HCT116 (cell line): ENCODE data around the gene SNRNP70. TPM values are rescaled to one million over a fixed set of nuclear protein-coding genes. Genes with fewer than 3 reads are reported as not detected.
"Not testable (repeated sequence)": the region's sequence is repeated elsewhere in the genome, so short reads cannot be mapped to it uniquely, and the experiment has no call there.

Experiments used
- ATAC-seq: fragments of 200-7000 bp; cut with Tn5 transposase; 2 replicates; pipeline ENCODE4 v1.9.1; 2020; ENCODE audit warnings: mild to moderate bottlenecking, moderate library complexity
- BruUV-seq: library from RNA; stranded (reverse); fragments of 400-500 nt; replicated peaks from 2 replicates; lab custom pipeline; 2021; lab: Mats Ljungman, UMichigan
- CTCF ChIA-PET: fragments of 300-600 bp; sonication (Branson Sonifier 250); formaldehyde crosslinking; loops from one replicate; lab custom pipeline; 2021; ENCODE audit warnings: antibody characterized with exemption; lab: Charles Lee
- POLR2A ChIA-PET: fragments of 300-600, 350-600 bp; sonication (Branson Sonifier 250); formaldehyde crosslinking; loops from one replicate; lab custom pipeline; 2021; ENCODE audit warnings: antibody characterized with exemption; lab: Charles Lee
- RAD21 ChIA-PET, 2 experiments: fragments of 300-600 bp; sonication (Branson Sonifier 250); formaldehyde crosslinking; loops; one replicate each; lab custom pipeline; 2023; ENCODE audit warnings: low total read pairs in 2 of 2; ENCODE audit not compliant: uncharacterized antibody in 2 of 2, unreplicated experiment in 2 of 2, low non-redundant PET in 1 of 2; lab: Charles Lee
- DNase-seq: peaks from one replicate; pipeline ENCODE4 v3.0.0-alpha.2; 2010; ENCODE audit warnings: low read depth, low spot score
- H2AFZ ChIP-seq: fragments of 200-600 bp; shearing (Covaris generic), sonication (generic); 2 replicates; pipeline ENCODE4 v1.6.1; 2017; ENCODE audit warnings: low read depth, mixed run types, mixed read lengths, antibody characterized with exemption, low read length; ENCODE audit not compliant: poor library complexity, severe bottlenecking
- H3K27ac ChIP-seq: 2 replicates; pipeline ENCODE4 v1.5.1; 2012; ENCODE audit warnings: low read depth, low read length
- H3K27me3 ChIP-seq: fragments of 200-600 bp; sonication (generic); 2 replicates; pipeline ENCODE4 v1.6.1; 2016; ENCODE audit warnings: mixed run types, low read length, mixed read lengths; ENCODE audit not compliant: insufficient read depth
- H3K36me3 ChIP-seq, 2 experiments: fragments of 200-500 bp in 1 of 2; fragments of 200-600 bp in 1 of 2; sonication (Bioruptor generic) in 1 of 2; sonication (generic) in 1 of 2; 2 replicates each; pipeline versions ENCODE4 v1.5.1 to v1.6.1; 2014 to 2016; ENCODE audit warnings: low read length in 2 of 2, inconsistent platforms in 1 of 2, mixed read lengths in 1 of 2, mixed run types in 1 of 2; ENCODE audit not compliant: insufficient read depth in 2 of 2, control insufficient read depth in 1 of 2
- H3K4me1 ChIP-seq, 2 experiments: fragments of 200-600 bp in 1 of 2; sonication (generic) in 1 of 2; 2 replicates each; pipeline versions ENCODE4 v1.5.1 to v1.6.1; 2012 to 2017; ENCODE audit warnings: low read length in 2 of 2, inconsistent platforms in 1 of 2, mild to moderate bottlenecking in 1 of 2, mixed read lengths in 1 of 2, mixed run types in 1 of 2, moderate library complexity in 1 of 2; ENCODE audit not compliant: insufficient read depth in 2 of 2, control insufficient read depth in 1 of 2
- H3K4me2 ChIP-seq: fragments of 200-600 bp; sonication (generic); 2 replicates; pipeline ENCODE4 v1.6.1; 2017; ENCODE audit warnings: mixed run types, low read length, mixed read lengths
- H3K4me3 ChIP-seq, 2 experiments: fragments of 200-600 bp in 1 of 2; sonication (generic) in 1 of 2; replicated peaks in 1 of 2; 2 replicates each; pipeline ENCODE4 v1.5.1; 2011 to 2016; ENCODE audit warnings: low read length in 2 of 2, control low read depth in 1 of 2, low read depth in 1 of 2, mild to moderate bottlenecking in 1 of 2, mixed read lengths in 1 of 2, mixed run types in 1 of 2
- H3K79me2 ChIP-seq: fragments of 200-600 bp; sonication (generic); 2 replicates; pipeline ENCODE4 v1.6.1; 2017; ENCODE audit warnings: mild to moderate bottlenecking, mixed run types, low read length, moderate library complexity, mixed read lengths; ENCODE audit not compliant: insufficient read depth
- H3K9ac ChIP-seq: fragments of 200-600 bp; sonication (generic); 2 replicates; pipeline ENCODE4 v1.6.1; 2016; ENCODE audit warnings: low read length, mixed read lengths
- H3K9me2 ChIP-seq: fragments of 200-600 bp; sonication (generic), shearing (Covaris generic); 2 replicates; pipeline ENCODE4 v1.6.1; 2017; ENCODE audit warnings: mixed run types, mild to moderate bottlenecking, moderate library complexity; ENCODE audit not compliant: insufficient read depth
- H3K9me3 ChIP-seq, 2 experiments: fragments of 200-500 bp in 1 of 2; fragments of 200-600 bp in 1 of 2; sonication (Bioruptor generic) in 1 of 2; sonication (generic) in 1 of 2; 2 replicates each; pipeline ENCODE4 v1.6.1; 2014 to 2017; ENCODE audit warnings: low read length in 2 of 2, mixed read lengths in 2 of 2, inconsistent platforms in 1 of 2, low read depth in 1 of 2, mild to moderate bottlenecking in 1 of 2, mixed run types in 1 of 2, moderate library complexity in 1 of 2; ENCODE audit not compliant: control insufficient read depth in 1 of 2, insufficient read depth in 1 of 2
- H4K20me1 ChIP-seq: fragments of 200-600 bp; sonication (generic), shearing (Covaris generic); 2 replicates; pipeline ENCODE4 v1.6.1; 2017; ENCODE audit warnings: mixed run types, mild to moderate bottlenecking, moderate library complexity; ENCODE audit not compliant: insufficient read depth
- EGR1 ChIP-seq: IDR thresholded peaks from 2 replicates; pipeline ENCODE4 v1.6.1; 2012; ENCODE audit warnings: low read depth
- RAD21 ChIP-seq: IDR thresholded peaks from 2 replicates; pipeline ENCODE4 v1.6.1; 2012; ENCODE audit warnings: low read depth, mild to moderate bottlenecking
- SIN3A ChIP-seq: IDR thresholded peaks from 2 replicates; pipeline ENCODE4 v1.6.1; 2012; ENCODE audit warnings: low read depth
- SRF ChIP-seq: IDR thresholded peaks from 2 replicates; pipeline ENCODE4 v1.6.1; 2012; ENCODE audit warnings: low read depth
- ZFX ChIP-seq: fragments of 450-650 bp; IDR thresholded peaks from 2 replicates; pipeline ENCODE4 v1.6.1; 2017
- ZNF274 ChIP-seq: fragments of 200-500 bp; sonication (Bioruptor generic); IDR thresholded peaks from 2 replicates; pipeline ENCODE4 v1.6.1; 2014; ENCODE audit warnings: mild to moderate bottlenecking, low read depth, low read length, inconsistent platforms
- intact Hi-C: fragments of 100-400 bp; cut with micrococcal nuclease; formaldehyde crosslinking; loops from 2 replicates; pipeline ENCODE4 v1.10.0; 2022
- total RNA-seq: library from RNA; stranded (reverse); gene quantifications from one replicate; pipeline ENCODE4 v1.2.1, GENCODE V29; 2021; ENCODE audit not compliant: unreplicated experiment

SNRNP70 gene
- total RNA-seq, 1 experiment from 2014 or later: 236 TPM

GRCh38 chr19:49056101-49056901, 28.9 kb upstream of the SNRNP70 start (continued):
- TF ChIP-seq ZNF274 (no peak), SIN3A (no peak), EGR1 (peak; percentile 83), ZFX (peak; percentile 53), SRF (no peak), RAD21 (no peak)

- intact Hi-C loops: not testable (repeated sequence)
- ATAC-seq: peak; percentile 19
These were observed 28.2 kb upstream of the SNRNP70 start for GRCh38 chr19:49056902-49057596.

More at GRCh38 chr19:49056902-49057596, 28.2 kb upstream of the SNRNP70 start:
- Histone ChIP-seq H3K27ac (peak overlapping the region; percentile 81), H3K4me1 (peaks cover 17 to 61% of the 10 kb centered on the region in 2 experiments), H3K4me3 (peak overlapping the region; percentile 65 to 67), H3K4me2 (peak overlapping the region; percentile 81), H3K9ac (peak overlapping the region; percentile 73)
- H3K9me3 ChIP-seq, H3K9me2 ChIP-seq, H3K79me2 ChIP-seq, H2AFZ ChIP-seq, RAD21 ChIA-PET, H3K27me3 ChIP-seq, DNase-seq, H4K20me1 ChIP-seq, H3K36me3 ChIP-seq: not testable (repeated sequence)
- BruUV-seq: TSS peak; percentile 52
- CTCF ChIA-PET: interaction anchor here (0.8 to 4.1 kb wide), 8 partner anchors 17 to 64 kb away, joined by 3 to 20 read pairs (median 4); partner anchors contain the start of genes CGB2, GYS1 and RUVBL2
- POLR2A ChIA-PET: interaction anchor here (1.2 to 1.7 kb wide), 3 partner anchors 14 to 64 kb away, joined by 4 read pairs; partner anchors contain the start of genes GYS1 and RUVBL2
